Liver (tissue), 9 donors: ENCODE data around the gene RAPH1. TPM values are rescaled to one million over a fixed set of nuclear protein-coding genes. Genes with fewer than 3 reads are reported as not detected.

Experiments
- DNase-seq: peaks from one replicate; pipeline ENCODE4 v3.0.0-alpha.2; 2017; ENCODE audit warnings: low spot score
- H3K27ac ChIP-seq, 2 donors: one replicate each; pipeline ENCODE4 v1.7.0; 2013; ENCODE audit warnings: inconsistent platforms in 2 of 2, low read length in 2 of 2, control low read depth in 1 of 2, low read depth in 1 of 2, mild to moderate bottlenecking in 1 of 2
- H3K27me3 ChIP-seq, 4 donors: one replicate each; pipeline versions ENCODE4 v1.6.1 to v1.7.0; 2013; ENCODE audit warnings: low read length in 3 of 4, inconsistent platforms in 1 of 4, mild to moderate bottlenecking in 1 of 4, moderate library complexity in 1 of 4; ENCODE audit not compliant: control insufficient read depth in 4 of 4, insufficient read depth in 4 of 4
- H3K36me3 ChIP-seq, 4 donors: one replicate each; pipeline versions ENCODE4 v1.6.1 to v1.7.0; 2013; ENCODE audit warnings: low read length in 3 of 4, mild to moderate bottlenecking in 3 of 4, low read depth in 1 of 4, moderate library complexity in 1 of 4; ENCODE audit not compliant: control insufficient read depth in 4 of 4, insufficient read depth in 3 of 4
- H3K4me1 ChIP-seq, 4 donors: one replicate each; pipeline versions ENCODE4 v1.6.1 to v1.7.0; 2013; ENCODE audit warnings: low read length in 3 of 4, mild to moderate bottlenecking in 3 of 4, moderate library complexity in 1 of 4; ENCODE audit not compliant: control insufficient read depth in 4 of 4, insufficient read depth in 4 of 4
- H3K4me3 ChIP-seq, 3 donors: one replicate each; pipeline versions ENCODE4 v1.6.1 to v1.7.0; 2013; ENCODE audit warnings: low read length in 3 of 3, control low read depth in 1 of 3, low read depth in 1 of 3, mild to moderate bottlenecking in 1 of 3
- H3K9ac ChIP-seq, 2 donors: one replicate each; pipeline ENCODE4 v1.7.0; 2013; ENCODE audit warnings: low read length in 2 of 2, mild to moderate bottlenecking in 2 of 2, moderate library complexity in 2 of 2, control low read depth in 1 of 2, low read depth in 1 of 2
- H3K9me3 ChIP-seq, 4 donors: one replicate each; pipeline versions ENCODE4 v1.6.1 to v1.7.0; 2013; ENCODE audit warnings: low read length in 3 of 4; ENCODE audit not compliant: control insufficient read depth in 4 of 4
- CTCF ChIP-seq: fragments of 150-350 bp; IDR thresholded peaks from 2 replicates; pipeline ENCODE4 v1.5.1; 2017; ENCODE audit warnings: improper control_type of control experiment, low read depth, low read length; ENCODE audit not compliant: missing input control
- EGR1 ChIP-seq, 2 donors: IDR thresholded peaks; 2 replicates each; pipeline ENCODE4 v1.6.1; 2016 to 2018; ENCODE audit warnings: antibody characterized with exemption in 2 of 2, low read depth in 2 of 2
- FOXA1 ChIP-seq: IDR thresholded peaks from 2 replicates; pipeline ENCODE4 v1.6.1; 2016; ENCODE audit warnings: antibody characterized with exemption
- FOXA2 ChIP-seq: IDR thresholded peaks from 2 replicates; pipeline ENCODE4 v1.6.1; 2016; ENCODE audit warnings: antibody characterized with exemption
- GABPA ChIP-seq, 2 donors: IDR thresholded peaks in 1 of 2; conservative IDR thresholded peaks in 1 of 2; 2 replicates each; pipeline ENCODE4 v1.6.1; 2016; ENCODE audit warnings: antibody characterized with exemption in 2 of 2, mild to moderate bottlenecking in 1 of 2, moderate library complexity in 1 of 2
- HNF4A ChIP-seq, 2 donors: conservative IDR thresholded peaks; 2 replicates each; pipeline ENCODE4 v1.6.1; 2016; ENCODE audit warnings: antibody characterized with exemption in 2 of 2, mild to moderate bottlenecking in 2 of 2
- HNF4G ChIP-seq: IDR thresholded peaks from 2 replicates; pipeline ENCODE4 v1.6.1; 2016; ENCODE audit warnings: antibody characterized with exemption
- JUND ChIP-seq, 2 donors: IDR thresholded peaks; 2 replicates each; pipeline ENCODE4 v1.6.1; 2016; ENCODE audit warnings: antibody characterized with exemption in 2 of 2
- NR2F2 ChIP-seq: IDR thresholded peaks from 2 replicates; pipeline ENCODE4 v1.6.1; 2016; ENCODE audit warnings: antibody characterized with exemption
- RAD21 ChIP-seq, 2 donors: IDR thresholded peaks; 2 replicates each; pipeline ENCODE4 v1.6.1; 2016; ENCODE audit warnings: antibody characterized with exemption in 2 of 2, mild to moderate bottlenecking in 2 of 2
- RXRA ChIP-seq, 2 donors: IDR thresholded peaks; 2 replicates each; pipeline ENCODE4 v1.6.1; 2017 to 2018; ENCODE audit warnings: antibody characterized with exemption in 2 of 2, mild to moderate bottlenecking in 1 of 2
- SP1 ChIP-seq: IDR thresholded peaks from 2 replicates; pipeline ENCODE4 v1.6.1; 2018; ENCODE audit warnings: antibody characterized with exemption, mild to moderate bottlenecking
- TAF1 ChIP-seq: conservative IDR thresholded peaks from 2 replicates; pipeline ENCODE4 v1.6.1; 2016; ENCODE audit warnings: antibody characterized with exemption, mild to moderate bottlenecking
- YY1 ChIP-seq: IDR thresholded peaks from 2 replicates; pipeline ENCODE4 v1.6.1; 2016; ENCODE audit warnings: antibody characterized with exemption, mild to moderate bottlenecking
- ZBTB33 ChIP-seq: IDR thresholded peaks from 2 replicates; pipeline ENCODE4 v1.6.1; 2016; ENCODE audit warnings: antibody characterized with exemption
- WGBS: extraction: QIAGEN DNeasy Blood & Tissue Kit; methylation state at CpG from one replicate; pipeline ENCODE4 v1.1.7; 2013; 5-methylcytosine and 5-hydroxymethylcytosine counted together
- polyA plus RNA-seq, 2 donors: library from polyadenylated mRNA; stranded (reverse) in 1 of 2; unstranded in 1 of 2; fragments of 200-250 nt in 1 of 2; fragments of >200 nt in 1 of 2; fragmentation: Nextera tagmentation in 1 of 2; extraction: Ambion mirVana in 1 of 2; gene quantifications; one replicate each; pipeline versions ENCODE4 v1.2.1 to v1.2.3, GENCODE V29; 2013 to 2015
- total RNA-seq, 2 donors: library from RNA; depleted of rRNA; stranded (reverse); fragments of >200 nt; gene quantifications; one replicate each; pipeline ENCODE4 v1.2.3, GENCODE V29; 2014
- TF ChIP-seq, protein P1 (sequence below): IDR thresholded peaks from 2 replicates; pipeline ENCODE4 v1.6.1; 2016; ENCODE audit warnings: antibody characterized with exemption
- TF ChIP-seq, protein P2 (sequence below): IDR thresholded peaks from 2 replicates; pipeline ENCODE4 v1.6.1; 2016; ENCODE audit warnings: antibody characterized with exemption
- TF ChIP-seq, protein P3 (sequence below): IDR thresholded peaks from 2 replicates; pipeline ENCODE4 v1.6.1; 2016; ENCODE audit warnings: antibody characterized with exemption, mild to moderate bottlenecking
- donor health status: healthy.
- donor health status: healthy.
- donor health status: healthy.
- donor health status: healthy.
- donor health status: healthy.

The RAPH1 gene
- total and polyA plus RNA-seq, 4 donors = 7.0 to 83.1 (median 19.4) TPM

DNA sequence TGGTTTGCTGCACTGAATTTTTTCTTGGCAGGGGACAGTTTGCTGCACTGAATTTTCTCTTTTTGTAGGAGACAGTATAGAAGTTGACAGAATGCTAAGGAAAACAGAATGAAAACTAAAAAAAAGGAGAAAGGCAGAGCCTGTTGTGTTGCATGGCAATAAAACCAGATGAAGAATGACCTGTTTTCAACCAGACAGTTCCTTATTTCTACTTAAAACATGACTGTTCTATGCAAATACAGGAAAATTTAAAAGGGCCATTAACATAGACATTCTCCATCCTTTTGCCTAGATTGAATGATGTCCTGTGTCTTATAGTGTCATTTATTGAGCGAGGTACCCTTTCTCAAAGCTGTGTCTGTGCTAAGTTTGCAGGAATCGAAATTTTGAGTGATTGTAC is 173.6 kb downstream of the RAPH1 start (continued):
- TF ChIP-seq FOXA2 (no peak), ZBTB33 (no peak)

- no peaks in the 10 kb centered on the region for H3K4me1 ChIP-seq
- H3K27me3 ChIP-seq = no peaks in the 10 kb centered on the region
- H3K9ac ChIP-seq = no peak overlapping the region
- H3K36me3 ChIP-seq = no peaks in the 10 kb centered on the region
- WGBS = 92% methylated on average over 3 of the region's 3 CpGs
- H3K4me3 ChIP-seq = no peak overlapping the region
- no peak overlapping the region for H3K27ac ChIP-seq
- H3K9me3 ChIP-seq = no peaks in the 10 kb centered on the region
- DNase-seq = no peak
- TF ChIP-seq, protein P1, sequence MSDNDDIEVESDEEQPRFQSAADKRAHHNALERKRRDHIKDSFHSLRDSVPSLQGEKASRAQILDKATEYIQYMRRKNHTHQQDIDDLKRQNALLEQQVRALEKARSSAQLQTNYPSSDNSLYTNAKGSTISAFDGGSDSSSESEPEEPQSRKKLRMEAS = no peak
- TF ChIP-seq GABPA (IDR thresholded peaks at IDR 0.05 in 1 of 2, conservative IDR thresholded peaks at IDR 0.05 in 1 of 2) (no peak), FOXA1 (no peak), NR2F2 (no peak), YY1 (no peak), RAD21 (IDR thresholded peaks at IDR 0.05) (no peak), TAF1 (no peak), RXRA (IDR thresholded peaks at IDR 0.05) (no peak), SP1 (no peak), EGR1 (IDR thresholded peaks at IDR 0.05; ENCODE audit: low read depth in 2 of 2) (no peak), FOXA2 (no peak), HNF4G (no peak), CTCF (no peak), ZBTB33 (no peak), JUND (IDR thresholded peaks at IDR 0.05) (no peak), HNF4A (conservative IDR thresholded peaks at IDR 0.05) (no peak)
- TF ChIP-seq, protein P2, sequence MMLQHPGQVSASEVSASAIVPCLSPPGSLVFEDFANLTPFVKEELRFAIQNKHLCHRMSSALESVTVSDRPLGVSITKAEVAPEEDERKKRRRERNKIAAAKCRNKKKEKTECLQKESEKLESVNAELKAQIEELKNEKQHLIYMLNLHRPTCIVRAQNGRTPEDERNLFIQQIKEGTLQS = no peak
- TF ChIP-seq, protein P3, sequence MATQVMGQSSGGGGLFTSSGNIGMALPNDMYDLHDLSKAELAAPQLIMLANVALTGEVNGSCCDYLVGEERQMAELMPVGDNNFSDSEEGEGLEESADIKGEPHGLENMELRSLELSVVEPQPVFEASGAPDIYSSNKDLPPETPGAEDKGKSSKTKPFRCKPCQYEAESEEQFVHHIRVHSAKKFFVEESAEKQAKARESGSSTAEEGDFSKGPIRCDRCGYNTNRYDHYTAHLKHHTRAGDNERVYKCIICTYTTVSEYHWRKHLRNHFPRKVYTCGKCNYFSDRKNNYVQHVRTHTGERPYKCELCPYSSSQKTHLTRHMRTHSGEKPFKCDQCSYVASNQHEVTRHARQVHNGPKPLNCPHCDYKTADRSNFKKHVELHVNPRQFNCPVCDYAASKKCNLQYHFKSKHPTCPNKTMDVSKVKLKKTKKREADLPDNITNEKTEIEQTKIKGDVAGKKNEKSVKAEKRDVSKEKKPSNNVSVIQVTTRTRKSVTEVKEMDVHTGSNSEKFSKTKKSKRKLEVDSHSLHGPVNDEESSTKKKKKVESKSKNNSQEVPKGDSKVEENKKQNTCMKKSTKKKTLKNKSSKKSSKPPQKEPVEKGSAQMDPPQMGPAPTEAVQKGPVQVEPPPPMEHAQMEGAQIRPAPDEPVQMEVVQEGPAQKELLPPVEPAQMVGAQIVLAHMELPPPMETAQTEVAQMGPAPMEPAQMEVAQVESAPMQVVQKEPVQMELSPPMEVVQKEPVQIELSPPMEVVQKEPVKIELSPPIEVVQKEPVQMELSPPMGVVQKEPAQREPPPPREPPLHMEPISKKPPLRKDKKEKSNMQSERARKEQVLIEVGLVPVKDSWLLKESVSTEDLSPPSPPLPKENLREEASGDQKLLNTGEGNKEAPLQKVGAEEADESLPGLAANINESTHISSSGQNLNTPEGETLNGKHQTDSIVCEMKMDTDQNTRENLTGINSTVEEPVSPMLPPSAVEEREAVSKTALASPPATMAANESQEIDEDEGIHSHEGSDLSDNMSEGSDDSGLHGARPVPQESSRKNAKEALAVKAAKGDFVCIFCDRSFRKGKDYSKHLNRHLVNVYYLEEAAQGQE = no peak
These were observed 174.2 kb downstream of the RAPH1 start for GRCh38 chr2:203360833-203361430.
